NB4 (cell line): Measurements from ENCODE around the gene GALNT2.

Experiments used
- MYC ChIP-seq: IDR thresholded peaks from 2 replicates; pipeline ENCODE4 v1.6.1; 2011; ENCODE audit warnings: low read depth, low read length
- POLR2A ChIP-seq: IDR thresholded peaks from 2 replicates; pipeline ENCODE4 v1.6.1; 2011; ENCODE audit warnings: mild to moderate bottlenecking; ENCODE audit not compliant: insufficient read length; ENCODE audit errors: extremely low read depth
- TF ChIP-seq, protein P1 (sequence below): IDR thresholded peaks from one replicate; pipeline ENCODE4 v1.5.1; 2012; ENCODE audit warnings: low read depth, low read length
- TF ChIP-seq, protein P2 (sequence below): IDR thresholded peaks from 2 replicates; pipeline ENCODE4 v1.6.1; 2011; ENCODE audit warnings: low read depth, low read length

DNA sequence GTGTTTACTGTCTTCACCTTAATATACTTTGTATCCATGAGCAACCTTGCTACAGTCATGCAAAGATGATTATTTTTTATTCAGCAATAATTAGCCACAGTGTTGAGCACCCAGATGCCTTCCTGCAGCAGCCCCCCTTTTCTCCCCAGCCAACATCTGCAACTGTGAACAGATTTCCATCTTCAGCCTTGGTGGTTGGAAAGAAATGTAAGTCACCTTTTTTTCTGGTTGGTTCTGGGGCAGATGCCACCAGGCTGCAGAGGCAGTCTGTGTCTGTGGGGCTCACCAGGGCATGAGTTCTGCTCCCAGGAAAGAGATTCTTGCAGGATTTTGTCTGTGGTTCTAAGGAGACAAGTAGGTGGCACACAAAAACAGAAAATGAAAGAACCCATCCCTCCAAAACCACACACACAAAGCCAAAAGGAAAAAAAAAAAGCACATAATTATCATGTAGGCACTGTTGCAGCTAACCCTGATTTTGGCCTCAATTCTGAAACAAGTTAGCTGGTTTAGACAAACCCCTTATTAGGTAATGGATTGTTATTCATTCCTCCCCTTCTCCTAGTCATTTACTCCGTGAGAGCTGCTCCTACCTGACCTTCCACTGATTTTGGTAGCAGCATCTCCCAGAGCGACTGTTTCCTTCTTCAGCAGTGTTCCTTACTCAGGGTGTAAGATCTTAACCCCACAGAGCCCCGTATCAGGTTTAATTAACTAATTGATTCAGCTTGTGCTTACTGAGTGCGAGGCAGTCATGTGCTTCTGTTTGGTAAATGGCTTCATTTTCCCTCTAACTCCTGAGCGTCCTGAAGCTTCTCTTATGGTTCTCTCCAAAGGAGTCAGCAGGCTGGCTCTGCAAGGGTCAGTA, 36.5 kb downstream of the GALNT2 start:
- TF ChIP-seq POLR2A (no peak), MYC (no peak)
- TF ChIP-seq, protein P1, sequence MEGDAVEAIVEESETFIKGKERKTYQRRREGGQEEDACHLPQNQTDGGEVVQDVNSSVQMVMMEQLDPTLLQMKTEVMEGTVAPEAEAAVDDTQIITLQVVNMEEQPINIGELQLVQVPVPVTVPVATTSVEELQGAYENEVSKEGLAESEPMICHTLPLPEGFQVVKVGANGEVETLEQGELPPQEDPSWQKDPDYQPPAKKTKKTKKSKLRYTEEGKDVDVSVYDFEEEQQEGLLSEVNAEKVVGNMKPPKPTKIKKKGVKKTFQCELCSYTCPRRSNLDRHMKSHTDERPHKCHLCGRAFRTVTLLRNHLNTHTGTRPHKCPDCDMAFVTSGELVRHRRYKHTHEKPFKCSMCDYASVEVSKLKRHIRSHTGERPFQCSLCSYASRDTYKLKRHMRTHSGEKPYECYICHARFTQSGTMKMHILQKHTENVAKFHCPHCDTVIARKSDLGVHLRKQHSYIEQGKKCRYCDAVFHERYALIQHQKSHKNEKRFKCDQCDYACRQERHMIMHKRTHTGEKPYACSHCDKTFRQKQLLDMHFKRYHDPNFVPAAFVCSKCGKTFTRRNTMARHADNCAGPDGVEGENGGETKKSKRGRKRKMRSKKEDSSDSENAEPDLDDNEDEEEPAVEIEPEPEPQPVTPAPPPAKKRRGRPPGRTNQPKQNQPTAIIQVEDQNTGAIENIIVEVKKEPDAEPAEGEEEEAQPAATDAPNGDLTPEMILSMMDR: no peak
- TF ChIP-seq, protein P2, sequence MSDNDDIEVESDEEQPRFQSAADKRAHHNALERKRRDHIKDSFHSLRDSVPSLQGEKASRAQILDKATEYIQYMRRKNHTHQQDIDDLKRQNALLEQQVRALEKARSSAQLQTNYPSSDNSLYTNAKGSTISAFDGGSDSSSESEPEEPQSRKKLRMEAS: no peak
